ENCODE results near the gene TAOK3. TPM values are rescaled to one million over a fixed set of nuclear protein-coding genes. Genes with fewer than 3 reads are reported as not detected.

Gene TAOK3
- total and polyA plus RNA-seq, 9 of the 15 experiments (the other 6 are each of a cell fraction or from before 2014, with no cell fraction given) = 24.3 to 83.5 (median 47.1) TPM

DNA sequence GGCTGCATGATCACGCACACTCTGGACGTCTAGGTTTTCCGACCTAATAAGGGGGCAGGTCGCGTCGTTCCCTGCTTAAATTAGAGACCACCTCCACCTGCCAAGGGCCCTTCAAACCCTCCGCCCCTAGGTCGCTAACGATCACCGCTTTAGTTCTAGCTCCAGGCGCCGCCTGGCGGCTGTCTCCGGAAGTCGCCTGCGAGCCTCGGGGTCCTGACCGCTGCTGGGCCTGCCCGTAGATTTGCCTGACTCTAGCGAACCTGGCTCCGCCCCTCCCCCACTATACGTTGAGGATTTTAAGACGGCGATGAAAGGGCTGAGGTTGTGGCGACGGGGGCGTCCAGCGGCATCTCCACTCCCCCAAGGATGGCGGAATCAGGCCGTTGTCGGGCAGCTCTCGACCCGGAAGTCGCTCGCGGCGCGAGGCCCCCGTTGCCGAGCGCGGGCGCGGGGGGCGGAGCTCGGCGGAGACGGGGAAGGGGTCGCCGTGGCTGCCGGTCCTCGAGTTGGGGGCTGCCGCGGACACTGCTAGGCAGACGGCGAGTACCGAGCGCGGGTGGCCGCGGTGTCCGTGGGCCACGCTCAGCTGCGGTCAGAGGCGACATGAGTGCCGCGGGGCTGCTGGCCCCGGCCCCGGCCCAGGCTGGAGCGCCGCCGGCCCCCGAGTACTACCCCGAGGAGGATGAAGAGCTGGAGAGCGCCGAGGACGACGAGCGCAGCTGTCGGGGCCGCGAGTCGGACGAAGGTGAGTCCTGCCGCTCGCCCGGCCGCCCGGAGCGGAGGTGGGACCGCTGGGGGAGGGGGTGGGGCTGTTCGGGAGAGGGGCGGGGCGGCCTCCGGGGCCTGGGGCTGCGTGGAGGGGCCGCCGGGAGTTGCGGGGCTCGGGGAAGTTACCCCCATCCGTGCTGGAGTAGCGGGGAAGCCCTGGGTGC lies 3.6 kb upstream of the TAOK3 start, which contains the start of gene SUDS3 (continued):
- TF ChIP-seq, protein P1, sequence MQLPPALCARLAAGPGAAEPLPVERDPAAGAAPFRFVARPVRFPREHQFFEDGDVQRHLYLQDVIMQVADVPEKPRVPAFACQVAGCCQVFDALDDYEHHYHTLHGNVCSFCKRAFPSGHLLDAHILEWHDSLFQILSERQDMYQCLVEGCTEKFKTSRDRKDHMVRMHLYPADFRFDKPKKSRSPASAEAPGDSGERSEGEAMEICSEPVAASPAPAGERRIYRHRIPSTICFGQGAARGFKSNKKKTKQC (CRISPR knock-in tag; IDR thresholded peaks at IDR 0.05) = no peak; the same call in 1 of the 2 replicates
- no peak for TF ChIP-seq FOXP1 (CRISPR knock-in tag; IDR thresholded peaks at IDR 0.05)
- TF ChIP-seq, protein P2, sequence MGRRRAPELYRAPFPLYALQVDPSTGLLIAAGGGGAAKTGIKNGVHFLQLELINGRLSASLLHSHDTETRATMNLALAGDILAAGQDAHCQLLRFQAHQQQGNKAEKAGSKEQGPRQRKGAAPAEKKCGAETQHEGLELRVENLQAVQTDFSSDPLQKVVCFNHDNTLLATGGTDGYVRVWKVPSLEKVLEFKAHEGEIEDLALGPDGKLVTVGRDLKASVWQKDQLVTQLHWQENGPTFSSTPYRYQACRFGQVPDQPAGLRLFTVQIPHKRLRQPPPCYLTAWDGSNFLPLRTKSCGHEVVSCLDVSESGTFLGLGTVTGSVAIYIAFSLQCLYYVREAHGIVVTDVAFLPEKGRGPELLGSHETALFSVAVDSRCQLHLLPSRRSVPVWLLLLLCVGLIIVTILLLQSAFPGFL (CRISPR knock-in tag; IDR thresholded peaks at IDR 0.05) = no peak
- no peak for TF ChIP-seq MEF2D (tag; conservative IDR thresholded peaks at IDR 0.05; ENCODE audit: low read depth)
- no peak for TF ChIP-seq SRSF3 (IDR thresholded peaks at IDR 0.05; ENCODE audit: insufficient read depth, low read length)
- no peak for TF ChIP-seq ZNF134 (CRISPR knock-in tag; conservative IDR thresholded peaks at IDR 0.05)
- peak; percentile 85; the same call in 1 of the 2 replicates for TF ChIP-seq PHF21A (IDR thresholded peaks at IDR 0.05; ENCODE audit: borderline replicate concordance, low read depth)
- TF ChIP-seq CCNT2 (IDR thresholded peaks at IDR 0.05; ENCODE audit: borderline replicate concordance, extremely low read depth, insufficient read length, low read depth, low read length) = no peak
- no peak for TF ChIP-seq CBX2 (IDR thresholded peaks at IDR 0.05; ENCODE audit: insufficient read depth, low read length, poor library complexity, severe bottlenecking)
- peak; percentile 50; the same call in 1 of the 2 replicates for TF ChIP-seq ARID1B (IDR thresholded peaks at IDR 0.05)
- no peak for TF ChIP-seq POU5F1 (IDR thresholded peaks at IDR 0.05; ENCODE audit: borderline replicate concordance, low read depth, low read length, partially characterized antibody)
- TF ChIP-seq, protein P3, sequence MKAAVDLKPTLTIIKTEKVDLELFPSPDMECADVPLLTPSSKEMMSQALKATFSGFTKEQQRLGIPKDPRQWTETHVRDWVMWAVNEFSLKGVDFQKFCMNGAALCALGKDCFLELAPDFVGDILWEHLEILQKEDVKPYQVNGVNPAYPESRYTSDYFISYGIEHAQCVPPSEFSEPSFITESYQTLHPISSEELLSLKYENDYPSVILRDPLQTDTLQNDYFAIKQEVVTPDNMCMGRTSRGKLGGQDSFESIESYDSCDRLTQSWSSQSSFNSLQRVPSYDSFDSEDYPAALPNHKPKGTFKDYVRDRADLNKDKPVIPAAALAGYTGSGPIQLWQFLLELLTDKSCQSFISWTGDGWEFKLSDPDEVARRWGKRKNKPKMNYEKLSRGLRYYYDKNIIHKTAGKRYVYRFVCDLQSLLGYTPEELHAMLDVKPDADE (conservative IDR thresholded peaks at IDR 0.05; ENCODE audit: control insufficient read depth, low read depth, low read length) = no peak
- TF ChIP-seq, protein P4, sequence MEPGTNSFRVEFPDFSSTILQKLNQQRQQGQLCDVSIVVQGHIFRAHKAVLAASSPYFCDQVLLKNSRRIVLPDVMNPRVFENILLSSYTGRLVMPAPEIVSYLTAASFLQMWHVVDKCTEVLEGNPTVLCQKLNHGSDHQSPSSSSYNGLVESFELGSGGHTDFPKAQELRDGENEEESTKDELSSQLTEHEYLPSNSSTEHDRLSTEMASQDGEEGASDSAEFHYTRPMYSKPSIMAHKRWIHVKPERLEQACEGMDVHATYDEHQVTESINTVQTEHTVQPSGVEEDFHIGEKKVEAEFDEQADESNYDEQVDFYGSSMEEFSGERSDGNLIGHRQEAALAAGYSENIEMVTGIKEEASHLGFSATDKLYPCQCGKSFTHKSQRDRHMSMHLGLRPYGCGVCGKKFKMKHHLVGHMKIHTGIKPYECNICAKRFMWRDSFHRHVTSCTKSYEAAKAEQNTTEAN (CRISPR knock-in tag; IDR thresholded peaks at IDR 0.05) = no peak
- TF ChIP-seq MTA1 (IDR thresholded peaks at IDR 0.05; ENCODE audit: borderline replicate concordance) = peak; percentile 89
- 0 out of 2 replicates have a peak, but pooled peaks have one; percentile 19 for TF ChIP-seq IRF2 (CRISPR knock-in tag; IDR thresholded peaks at IDR 0.05)
- no peak for TF ChIP-seq HEY1 (CRISPR knock-in tag; IDR thresholded peaks at IDR 0.05; ENCODE audit: borderline replicate concordance)
- 0 out of 2 replicates have a peak, but pooled peaks have one; percentile 33 for TF ChIP-seq EP300 (IDR thresholded peaks at IDR 0.05; ENCODE audit: low read length)
- no peak for TF ChIP-seq ZNF507 (tag; conservative IDR thresholded peaks at IDR 0.05)
- TF ChIP-seq ETV6 (IDR thresholded peaks at IDR 0.05; ENCODE audit: borderline replicate concordance in 1 of 2, low read depth in 2 of 2, low read length in 1 of 2) = no peak
- TF ChIP-seq ETV6 (CRISPR knock-in tag; IDR thresholded peaks at IDR 0.05; ENCODE audit: borderline replicate concordance) = no peak
- peak in 1 of 2 experiments; percentile 99 for TF ChIP-seq NCOA2 (IDR thresholded peaks at IDR 0.05; ENCODE audit: partially characterized antibody in 2 of 2)
- TF ChIP-seq, protein P5, sequence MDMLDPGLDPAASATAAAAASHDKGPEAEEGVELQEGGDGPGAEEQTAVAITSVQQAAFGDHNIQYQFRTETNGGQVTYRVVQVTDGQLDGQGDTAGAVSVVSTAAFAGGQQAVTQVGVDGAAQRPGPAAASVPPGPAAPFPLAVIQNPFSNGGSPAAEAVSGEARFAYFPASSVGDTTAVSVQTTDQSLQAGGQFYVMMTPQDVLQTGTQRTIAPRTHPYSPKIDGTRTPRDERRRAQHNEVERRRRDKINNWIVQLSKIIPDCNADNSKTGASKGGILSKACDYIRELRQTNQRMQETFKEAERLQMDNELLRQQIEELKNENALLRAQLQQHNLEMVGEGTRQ (CRISPR knock-in tag; IDR thresholded peaks at IDR 0.05) = no peak

Measured in K562 (cell line).